Naive thymus-derived CD4-positive, alpha-beta T cell (primary cell): ENCODE measurements around the gene STPG3. TPM values are rescaled to one million over a fixed set of nuclear protein-coding genes. Genes with fewer than 3 reads are reported as not detected.
A peak's percentile ranks its signal among the peaks of the same experiment; 100 is the strongest.

ENCODE experiments used
- ATAC-seq: fragments of 150-1000 bp; cut with Tn5 transposase; 2 replicates; pipeline ENCODE4 v1.10.0; 2021; ENCODE audit warnings: mild to moderate bottlenecking, moderate library complexity
- CTCF ChIA-PET: fragments of 350-600 bp; sonication (Branson Sonifier 250); formaldehyde crosslinking; loops from one replicate; lab custom pipeline; 2021; ENCODE audit warnings: antibody characterized with exemption; lab: Charles Lee
- POLR2A ChIA-PET: fragments of 350-600 bp; sonication (Branson Sonifier 250); formaldehyde crosslinking; loops from one replicate; lab custom pipeline; 2021; ENCODE audit warnings: antibody characterized with exemption, inconsistent platforms; lab: Charles Lee
- DNase-seq, 9 donors: peaks; one replicate each; pipeline versions ENCODE4 v3.0.0 to v3.0.0-alpha.2; 2020 to 2022; ENCODE audit warnings: mixed read lengths in 1 of 9
- H3K27ac ChIP-seq: one replicate; pipeline ENCODE4 v1.7.0; 2013; ENCODE audit warnings: mild to moderate bottlenecking, low read depth, low read length, moderate library complexity
- H3K27me3 ChIP-seq, 2 donors: one replicate each; pipeline ENCODE4 v1.7.0; 2013; ENCODE audit warnings: low read length in 2 of 2, mild to moderate bottlenecking in 2 of 2, moderate library complexity in 2 of 2; ENCODE audit not compliant: control insufficient read depth in 2 of 2, insufficient read depth in 2 of 2
- H3K36me3 ChIP-seq, 3 experiments: 1 replicate in 2 of 3; 2 replicates in 1 of 3; pipeline ENCODE4 v1.7.0; 2013; ENCODE audit warnings: low read length in 3 of 3, mild to moderate bottlenecking in 3 of 3, moderate library complexity in 1 of 3; ENCODE audit not compliant: insufficient read depth in 3 of 3, control insufficient read depth in 2 of 3
- H3K4me1 ChIP-seq, 2 donors: one replicate each; pipeline ENCODE4 v1.7.0; 2013; ENCODE audit warnings: low read length in 2 of 2, mild to moderate bottlenecking in 2 of 2, moderate library complexity in 1 of 2; ENCODE audit not compliant: control insufficient read depth in 2 of 2, insufficient read depth in 2 of 2
- H3K4me3 ChIP-seq: 2 replicates; pipeline ENCODE4 v1.7.0; 2013; ENCODE audit warnings: mild to moderate bottlenecking, low read length
- H3K9me3 ChIP-seq, 3 experiments: 1 replicate in 2 of 3; 2 replicates in 1 of 3; pipeline ENCODE4 v1.7.0; 2013; ENCODE audit warnings: low read length in 3 of 3; ENCODE audit not compliant: control insufficient read depth in 2 of 3
- H3K27ac Mint-ChIP-seq, 9 donors: one replicate each; pipeline ENCODE4 v1.8.0; 2020 to 2022; ENCODE audit warnings: mixed read lengths in 9 of 9, mild to moderate bottlenecking in 8 of 9, moderate library complexity in 5 of 9, inconsistent platforms in 2 of 9
- H3K27me3 Mint-ChIP-seq, 5 donors: one replicate each; pipeline ENCODE4 v1.8.0; 2021 to 2022; ENCODE audit warnings: mixed read lengths in 5 of 5, mild to moderate bottlenecking in 1 of 5
- H3K36me3 Mint-ChIP-seq, 5 donors: one replicate each; pipeline ENCODE4 v1.8.0; 2020 to 2022; ENCODE audit warnings: mixed read lengths in 5 of 5, mild to moderate bottlenecking in 3 of 5, inconsistent platforms in 1 of 5
- H3K4me1 Mint-ChIP-seq, 7 donors: one replicate each; pipeline ENCODE4 v1.8.0; 2020 to 2022; ENCODE audit warnings: mixed read lengths in 7 of 7, mild to moderate bottlenecking in 3 of 7, inconsistent platforms in 1 of 7
- H3K4me3 Mint-ChIP-seq, 10 donors: one replicate each; pipeline ENCODE4 v1.8.0; 2020 to 2022; ENCODE audit warnings: mild to moderate bottlenecking in 10 of 10, mixed read lengths in 10 of 10, moderate library complexity in 6 of 10, inconsistent platforms in 2 of 10
- H3K9me3 Mint-ChIP-seq, 11 donors: one replicate each; pipeline ENCODE4 v1.8.0; 2020 to 2022; ENCODE audit warnings: mixed read lengths in 11 of 11, mild to moderate bottlenecking in 4 of 11, inconsistent platforms in 1 of 11, moderate library complexity in 1 of 11
- intact Hi-C, 2 donors: fragments of 100-400 bp; cut with micrococcal nuclease; formaldehyde crosslinking; loops; one replicate each; pipeline ENCODE4 v1.15.1; 2023
- polyA plus RNA-seq, 2 donors: library from polyadenylated mRNA; unstranded; fragments of 300-500 nt; fragmentation: Illumina TruSeq; gene quantifications; one replicate each; pipeline ENCODE4 v1.2.3, GENCODE V29; 2021
- total RNA-seq, 6 experiments: library from RNA in 5 of 6; stranded (reverse) in 5 of 6; gene quantifications; 1 replicate in 5 of 6; 2 replicates in 1 of 6; pipeline ENCODE4 v1.2.3 and lab custom pipeline; 2021 to 2026

The STPG3 gene
- total and polyA plus RNA-seq, 7 experiments from 2014 or later, result not detected

DNA sequence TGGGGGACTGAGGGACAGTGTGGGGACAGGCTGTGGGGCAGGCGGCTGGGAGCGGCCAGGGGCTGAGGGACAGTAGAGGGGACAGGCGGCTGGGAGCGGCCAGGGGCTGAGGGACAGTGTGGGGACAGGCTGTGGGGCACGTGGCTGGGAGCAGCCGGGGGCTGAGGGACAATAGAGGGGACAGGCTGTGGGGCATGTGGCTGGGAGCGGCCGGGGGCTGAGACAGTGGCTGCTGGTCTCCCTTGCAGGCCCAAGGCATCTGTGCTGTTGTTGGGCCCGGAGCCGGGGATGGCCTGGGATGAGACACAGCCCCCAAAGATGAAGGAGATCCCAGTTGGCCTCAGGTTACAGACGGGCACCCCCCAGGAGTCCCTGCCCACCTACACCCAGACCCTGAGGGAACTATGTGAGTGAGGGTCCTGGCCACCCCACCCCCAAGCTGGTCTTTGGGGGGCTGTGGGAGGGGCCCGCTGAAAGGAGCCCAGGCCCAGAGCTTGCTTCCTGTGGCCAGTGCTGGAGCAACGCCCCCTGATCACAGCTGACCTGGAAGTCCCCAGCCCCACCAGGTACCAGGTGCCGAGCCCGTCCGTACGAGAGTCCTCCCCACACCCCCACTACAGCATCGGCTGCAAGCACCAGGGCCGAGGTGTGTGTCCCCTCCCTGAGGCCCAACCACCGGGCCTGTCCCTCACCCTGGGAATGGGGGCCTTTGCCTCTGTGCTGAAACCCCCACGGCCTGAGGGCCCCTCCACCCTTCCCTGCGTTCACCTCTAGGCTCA lies 593 bp downstream of the STPG3 start:
- peak overlapping the region in 1 of 9 donors; percentile 3 for H3K27ac Mint-ChIP-seq
- ChIA-PET POLR2A (interaction anchor here (9.5 kb wide), 1 partner anchor 11 kb away, joined by 168 read pairs; the partner anchor contains the start of gene TUBB4B), CTCF (no interaction called here)
- no peaks in the 10 kb centered on the region for H3K9me3 ChIP-seq
- H3K36me3 Mint-ChIP-seq, result no peaks in the 10 kb centered on the region
- H3K36me3 ChIP-seq, result peaks cover 0 to 10% (median 0%) of the 10 kb centered on the region in 3 experiments
- DNase-seq (no peak), ATAC-seq (no peak)
- intact Hi-C loops, result no loop called here
- peak overlapping the region in 1 of 10 donors; percentile 45 for H3K4me3 Mint-ChIP-seq
- peaks cover 10 to 11% of the 10 kb centered on the region in 2 donors for H3K4me1 ChIP-seq
- peaks cover 0 to 1% (median 0%) of the 10 kb centered on the region in 11 donors for H3K9me3 Mint-ChIP-seq
- no peak overlapping the region for H3K4me3 ChIP-seq
- H3K27me3 Mint-ChIP-seq, result no peaks in the 10 kb centered on the region
- H3K27me3 ChIP-seq, result no peaks in the 10 kb centered on the region
- H3K4me1 Mint-ChIP-seq, result peaks cover 0 to 17% (median 13%) of the 10 kb centered on the region in 7 donors
- H3K27ac ChIP-seq, result no peak overlapping the region

DNA sequence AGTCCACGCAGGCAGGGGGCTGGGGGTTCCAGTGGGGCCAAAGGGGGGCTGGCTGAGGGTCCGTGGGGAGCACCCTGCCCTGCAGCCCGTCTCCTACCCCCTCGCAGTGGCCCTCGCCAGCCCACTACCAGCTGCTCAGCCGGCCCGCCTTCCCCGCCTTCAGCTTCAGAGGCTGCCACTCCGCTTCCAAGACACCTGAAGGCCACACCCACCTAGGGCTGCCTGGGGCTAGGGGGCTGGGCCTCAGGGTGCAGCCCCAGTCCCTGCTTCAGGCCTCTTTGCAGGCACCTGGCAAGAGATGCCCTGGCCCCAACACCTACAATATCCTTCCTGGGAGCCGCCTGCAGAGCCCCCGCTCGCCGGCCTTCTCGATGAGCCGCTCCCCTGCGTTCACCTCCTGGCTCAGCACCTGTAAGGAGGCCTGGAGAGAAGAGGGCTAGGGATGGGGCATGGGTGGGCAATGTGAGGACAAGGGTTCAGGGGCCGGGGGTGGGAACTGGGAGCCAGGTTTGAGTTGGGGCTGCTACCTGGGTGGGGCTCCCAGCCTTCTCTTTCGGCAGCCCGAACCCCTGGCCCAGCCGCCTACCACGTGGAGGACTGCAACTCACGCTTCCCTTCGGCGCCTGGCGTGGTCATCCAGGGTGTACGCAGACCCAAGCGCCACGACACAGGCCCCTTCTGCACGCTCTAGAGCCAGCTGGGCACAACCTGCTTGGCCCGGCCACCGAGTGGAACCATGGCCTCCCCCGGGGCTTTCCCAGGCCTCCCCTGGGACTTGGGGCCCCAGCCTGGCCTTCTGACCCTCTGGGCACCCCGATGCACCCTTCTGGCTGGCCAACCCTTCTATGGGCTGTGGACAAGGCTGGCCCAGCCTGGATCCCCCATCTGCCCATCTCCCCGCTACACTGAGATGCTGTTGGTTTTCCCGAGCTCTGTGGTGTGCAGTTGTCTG lies 1.7 kb downstream of the STPG3 start:
- CTCF ChIA-PET, result interaction anchor here (0.7 to 2.6 kb wide), 3 partner anchors 12 to 152 kb away, joined by 3 to 9 read pairs (median 5); partner anchors contain the start of gene TUBB4B
- Mint-ChIP-seq H3K27ac (no peak overlapping the region), H3K4me1 (peaks cover 0 to 22% (median 15%) of the 10 kb centered on the region in 7 donors), H3K27me3 (no peaks in the 10 kb centered on the region), H3K4me3 (no peak overlapping the region), H3K36me3 (peaks cover 0 to 1% (median 0%) of the 10 kb centered on the region in 5 donors), H3K9me3 (peaks cover 0 to 1% (median 0%) of the 10 kb centered on the region in 11 donors)
- Histone ChIP-seq H3K4me1 (peaks cover 11% of the 10 kb centered on the region in 2 donors), H3K27me3 (no peaks in the 10 kb centered on the region), H3K9me3 (no peaks in the 10 kb centered on the region), H3K36me3 (peaks cover 0 to 16% (median 0%) of the 10 kb centered on the region in 3 experiments), H3K4me3 (no peak overlapping the region), H3K27ac (no peak overlapping the region)
- POLR2A ChIA-PET, result interaction anchor here (9.5 kb wide), 1 partner anchor 12 kb away, joined by 168 read pairs; the partner anchor contains the start of gene TUBB4B
- no peak for DNase-seq
- no peak for ATAC-seq
- intact Hi-C loops, result no loop called here

DNA sequence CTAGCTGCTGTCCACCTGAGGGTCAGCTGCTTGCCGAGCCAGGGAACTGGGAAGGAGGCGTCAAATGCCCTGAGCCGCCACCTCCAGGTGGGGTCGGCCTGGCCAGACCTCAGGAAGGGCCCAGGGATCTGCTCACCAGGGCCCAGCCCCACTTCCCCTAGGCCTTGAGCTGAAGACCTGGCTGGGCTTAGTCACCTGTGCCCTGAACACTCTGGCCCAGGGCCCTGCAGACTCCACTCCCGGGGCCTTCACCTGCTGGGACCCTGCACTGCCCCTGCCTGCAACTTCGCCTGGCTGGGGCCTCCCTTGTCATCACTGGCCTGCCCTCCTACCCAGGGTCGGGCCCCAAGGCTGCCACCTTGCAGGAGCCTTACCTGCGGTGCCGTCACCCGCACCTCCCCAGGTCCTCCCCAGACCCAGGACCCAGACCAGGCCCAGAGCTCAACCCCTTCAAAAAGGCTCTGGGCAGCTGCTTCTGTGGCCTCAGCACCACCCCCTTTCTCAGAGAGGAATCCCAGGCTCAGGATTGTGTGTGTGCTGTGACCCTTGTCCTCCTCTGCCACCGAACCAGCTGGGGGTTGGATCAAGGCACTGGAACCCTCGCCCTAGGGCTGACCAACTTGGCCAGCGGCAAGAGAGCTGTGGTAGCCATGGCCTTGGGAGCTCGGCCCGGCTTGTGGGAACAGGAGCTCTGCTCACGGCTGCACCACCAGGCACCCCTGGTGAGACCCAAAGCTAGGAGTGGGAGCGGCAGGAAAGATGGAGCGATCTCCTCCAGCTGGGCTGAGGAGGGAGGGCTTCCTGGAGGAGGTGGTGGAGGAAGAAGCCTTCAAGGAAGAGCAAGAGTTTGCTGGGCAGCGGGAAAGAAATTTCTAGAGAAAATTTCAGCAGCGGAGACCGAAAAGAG lies 2.9 kb downstream of the STPG3 start:
- peaks cover 0 to 22% (median 15%) of the 10 kb centered on the region in 7 donors for H3K4me1 Mint-ChIP-seq
- Histone ChIP-seq H3K27ac (no peak overlapping the region), H3K4me1 (peaks cover 11% of the 10 kb centered on the region in 2 donors), H3K36me3 (peaks cover 0 to 27% (median 0%) of the 10 kb centered on the region in 3 experiments), H3K4me3 (peak overlapping the region; percentile 82), H3K9me3 (no peaks in the 10 kb centered on the region), H3K27me3 (no peaks in the 10 kb centered on the region)
- intact Hi-C loops, result loop anchor here in 1 of 2 donors (2.0 kb wide), 1 partner anchor 17 kb away; no protein-coding TSS in a partner anchor
- ChIA-PET CTCF (interaction anchor here (0.7 to 2.6 kb wide), 4 partner anchors 12 to 153 kb away, joined by 3 to 9 read pairs (median 5); partner anchors contain the start of gene TUBB4B), POLR2A (interaction anchor here (0.7 to 9.5 kb wide), 8 partner anchors 12 to 845 kb away, joined by 3 to 168 read pairs (median 6); partner anchors contain the start of genes ANAPC2, EXD3, NOXA1 and RNF208)
- H3K4me3 Mint-ChIP-seq, result peak overlapping the region; percentile 77 to 91 (median 88)
- no peaks in the 10 kb centered on the region for H3K27me3 Mint-ChIP-seq
- DNase-seq (no peak), ATAC-seq (no peak)
- peaks cover 0 to 1% (median 0%) of the 10 kb centered on the region in 11 donors for H3K9me3 Mint-ChIP-seq
- H3K27ac Mint-ChIP-seq, result peak overlapping the region in 7 of 9 donors; percentile 59 to 90 (median 76)
- peaks cover 0 to 3% (median 0%) of the 10 kb centered on the region in 5 donors for H3K36me3 Mint-ChIP-seq

DNA sequence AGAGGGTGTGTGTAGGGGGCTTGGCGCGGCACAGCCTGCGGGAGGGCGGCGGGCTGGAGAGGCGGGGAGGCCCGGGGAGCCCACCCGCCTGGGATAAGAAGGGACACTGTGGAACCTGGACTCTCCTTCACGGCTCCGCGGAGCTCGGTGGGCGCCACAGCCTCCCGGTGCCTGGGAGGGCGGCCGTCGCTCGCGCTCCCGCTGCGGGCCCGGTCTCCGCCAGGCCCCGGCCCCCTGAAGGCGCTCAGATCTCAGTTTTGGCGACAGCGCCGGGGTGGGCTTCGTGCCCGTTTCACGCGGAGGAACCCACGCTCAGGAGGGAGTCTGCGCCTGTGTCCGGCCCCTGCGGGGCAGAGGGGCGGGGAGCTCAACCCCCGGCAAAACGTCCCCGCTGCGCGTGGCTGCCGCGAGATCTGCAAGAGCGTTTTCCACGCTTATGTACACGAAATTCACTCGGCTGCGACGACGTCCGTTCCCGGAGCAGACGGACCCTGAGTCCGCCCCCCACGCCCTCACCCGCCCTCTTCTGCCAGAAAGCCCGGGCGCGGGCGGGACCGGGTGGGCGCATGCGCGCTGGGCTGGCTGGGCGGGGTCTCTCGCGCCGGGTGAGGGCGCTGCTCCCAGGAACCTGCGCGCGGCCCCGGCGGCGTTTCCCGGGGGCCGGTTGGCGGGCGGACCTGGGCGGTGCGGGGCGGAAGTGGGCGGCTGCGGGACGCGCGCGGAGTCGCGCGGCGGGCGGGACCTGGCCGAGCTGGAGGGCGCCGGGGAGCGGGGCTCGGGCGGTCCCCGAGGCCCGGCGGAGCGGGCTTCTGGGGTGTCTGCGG lies 3.8 kb downstream of the STPG3 start, which contains the start of gene NELFB:
TSS of gene NELFB (plus strand) at position 704 of the 824 bp plus-strand sequence.
- Mint-ChIP-seq H3K27ac (peak within 1 kb of the TSS in 7 of 9 donors; percentile 65 to 91 (median 82)), H3K4me3 (peak within 1 kb of the TSS; percentile 79 to 94 (median 88)), H3K4me1 (peaks cover 0 to 22% (median 17%) of the 10 kb centered on the region in 7 donors), H3K27me3 (no peaks in the 10 kb centered on the region), H3K9me3 (peaks cover 0 to 1% (median 0%) of the 10 kb centered on the region in 11 donors), H3K36me3 (peaks cover 0 to 8% (median 0%) of the 10 kb centered on the region in 5 donors)
- H3K4me1 ChIP-seq, result peaks cover 11% of the 10 kb centered on the region in 2 donors
- no peaks in the 10 kb centered on the region for H3K27me3 ChIP-seq
- H3K27ac ChIP-seq, result peak within 1 kb of the TSS; percentile 70
- intact Hi-C loops, result loop anchor here (1.0 to 2.0 kb wide), 7 partner anchors 14 to 311 kb away; partner anchors contain the start of genes TUBB4B (in 2 of the 2), ANAPC2 (in 1 of the 2), FBXW5 (in 1 of the 2) and NDOR1 (in 1 of the 2)
- DNase-seq (peak; percentile 89 to 100 (median 95)), ATAC-seq (peak; percentile 97)
- ChIA-PET POLR2A (interaction anchor here (0.7 to 9.5 kb wide), 9 partner anchors 11 to 846 kb away, joined by 3 to 168 read pairs (median 5); partner anchors contain the start of genes ANAPC2, EXD3, NOXA1 and RNF208), CTCF (interaction anchor here (0.9 to 2.6 kb wide), 3 partner anchors 13 to 18 kb away, joined by 5 to 9 read pairs (median 5); partner anchors contain the start of gene TUBB4B)
- H3K9me3 ChIP-seq, result no peaks in the 10 kb centered on the region
- peak within 1 kb of the TSS; percentile 91 for H3K4me3 ChIP-seq
- peaks cover 0 to 31% (median 0%) of the 10 kb centered on the region in 3 experiments for H3K36me3 ChIP-seq
